HCT116 (cell line): ENCODE results near the gene PCCA.

Experiments
- EGR1 ChIP-seq: IDR thresholded peaks from 2 replicates; pipeline ENCODE4 v1.6.1; 2012; ENCODE audit warnings: low read depth
- POLR2A ChIP-seq: IDR thresholded peaks from 2 replicates; pipeline ENCODE4 v1.7.0; 2011; ENCODE audit warnings: borderline replicate concordance; ENCODE audit not compliant: insufficient read depth, insufficient read length; ENCODE audit errors: extremely low read depth
- TF ChIP-seq, protein P1 (sequence below), 3 experiments: fragments of 200-600 bp in 1 of 3; sonication (generic) in 1 of 3; IDR thresholded peaks in 2 of 3; conservative IDR thresholded peaks in 1 of 3; 2 replicates each; pipeline ENCODE4 v1.5.1; 2012 to 2017; ENCODE audit warnings: low read depth in 2 of 3, low read length in 2 of 3, antibody characterized with exemption in 1 of 3, borderline replicate concordance in 1 of 3, control low read depth in 1 of 3, mild to moderate bottlenecking in 1 of 3, mixed read lengths in 1 of 3, mixed run types in 1 of 3, moderate library complexity in 1 of 3; ENCODE audit not compliant: insufficient read depth in 1 of 3

DNA sequence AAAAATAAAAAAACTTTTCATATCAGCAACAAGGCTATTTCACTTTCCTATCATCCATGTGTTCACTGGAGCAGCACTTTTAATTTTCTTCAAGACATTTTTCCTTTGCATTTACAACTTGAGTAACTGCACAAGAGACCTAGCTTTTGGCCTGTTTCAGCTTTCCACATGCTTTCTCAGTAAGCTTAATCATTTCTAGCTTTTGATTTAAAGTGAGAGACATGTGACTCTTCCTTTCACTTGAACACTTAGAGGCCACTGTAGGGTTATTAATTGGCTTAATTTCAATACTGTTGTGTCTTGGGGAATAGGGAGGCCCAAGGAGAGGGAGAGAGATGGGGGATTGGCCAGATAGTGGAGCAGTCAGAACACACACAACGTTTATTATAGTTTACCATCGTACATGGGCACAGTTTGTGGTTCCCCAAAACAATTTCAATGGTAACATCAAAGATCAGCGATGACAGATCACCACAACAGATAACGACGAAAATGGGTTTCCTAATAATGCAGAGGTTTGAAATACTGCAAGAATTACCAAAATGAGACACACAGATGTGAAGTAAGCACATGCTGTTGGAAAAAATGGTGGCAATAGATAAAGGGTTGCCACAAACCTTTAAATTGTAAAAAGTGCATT, 382.1 kb downstream of the PCCA start:
- TF ChIP-seq, protein P1, sequence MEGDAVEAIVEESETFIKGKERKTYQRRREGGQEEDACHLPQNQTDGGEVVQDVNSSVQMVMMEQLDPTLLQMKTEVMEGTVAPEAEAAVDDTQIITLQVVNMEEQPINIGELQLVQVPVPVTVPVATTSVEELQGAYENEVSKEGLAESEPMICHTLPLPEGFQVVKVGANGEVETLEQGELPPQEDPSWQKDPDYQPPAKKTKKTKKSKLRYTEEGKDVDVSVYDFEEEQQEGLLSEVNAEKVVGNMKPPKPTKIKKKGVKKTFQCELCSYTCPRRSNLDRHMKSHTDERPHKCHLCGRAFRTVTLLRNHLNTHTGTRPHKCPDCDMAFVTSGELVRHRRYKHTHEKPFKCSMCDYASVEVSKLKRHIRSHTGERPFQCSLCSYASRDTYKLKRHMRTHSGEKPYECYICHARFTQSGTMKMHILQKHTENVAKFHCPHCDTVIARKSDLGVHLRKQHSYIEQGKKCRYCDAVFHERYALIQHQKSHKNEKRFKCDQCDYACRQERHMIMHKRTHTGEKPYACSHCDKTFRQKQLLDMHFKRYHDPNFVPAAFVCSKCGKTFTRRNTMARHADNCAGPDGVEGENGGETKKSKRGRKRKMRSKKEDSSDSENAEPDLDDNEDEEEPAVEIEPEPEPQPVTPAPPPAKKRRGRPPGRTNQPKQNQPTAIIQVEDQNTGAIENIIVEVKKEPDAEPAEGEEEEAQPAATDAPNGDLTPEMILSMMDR (IDR thresholded peaks at IDR 0.05 in 2 of 3, conservative IDR thresholded peaks at IDR 0.05 in 1 of 3; ENCODE audit: borderline replicate concordance in 1 of 3, insufficient read depth in 1 of 3, low read depth in 2 of 3, low read length in 2 of 3) = no peak
- TF ChIP-seq POLR2A = no peak
- TF ChIP-seq EGR1 = no peak
